GM18907 (cell line): ENCODE results near the gene XKR7.
"Not testable (repeated sequence)": the region's sequence is repeated elsewhere in the genome, so short reads cannot be mapped to it uniquely, and the experiment has no call there.

Experiments used
- ATAC-seq: cut with Tn5 transposase; IDR thresholded peaks from one replicate; pipeline ENCODE4 v1.9.1; 2021; ENCODE audit warnings: mild to moderate bottlenecking, moderate library complexity; ENCODE audit not compliant: unreplicated experiment

XKR7 gene

DNA sequence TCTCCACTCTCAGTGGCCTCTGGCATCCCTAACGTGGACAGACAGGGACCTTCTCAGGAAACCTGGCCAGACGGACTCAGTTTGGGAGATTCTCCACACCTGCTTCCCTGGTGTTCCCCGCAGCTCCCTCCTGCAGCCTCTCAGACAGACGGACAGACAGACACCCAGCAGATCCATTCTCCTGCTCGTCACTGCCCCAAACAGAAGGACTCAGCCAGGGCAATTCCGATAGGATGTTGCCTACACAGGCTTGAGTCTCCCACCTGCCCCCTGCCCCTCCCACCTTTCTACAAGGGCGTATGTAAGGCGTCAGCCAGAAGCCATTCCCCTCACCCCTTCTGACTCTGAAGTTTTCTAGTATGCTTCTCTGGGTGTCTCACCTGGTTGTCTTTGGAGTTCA lies 42.7 kb downstream of the XKR7 start:
- no peak for ATAC-seq

DNA sequence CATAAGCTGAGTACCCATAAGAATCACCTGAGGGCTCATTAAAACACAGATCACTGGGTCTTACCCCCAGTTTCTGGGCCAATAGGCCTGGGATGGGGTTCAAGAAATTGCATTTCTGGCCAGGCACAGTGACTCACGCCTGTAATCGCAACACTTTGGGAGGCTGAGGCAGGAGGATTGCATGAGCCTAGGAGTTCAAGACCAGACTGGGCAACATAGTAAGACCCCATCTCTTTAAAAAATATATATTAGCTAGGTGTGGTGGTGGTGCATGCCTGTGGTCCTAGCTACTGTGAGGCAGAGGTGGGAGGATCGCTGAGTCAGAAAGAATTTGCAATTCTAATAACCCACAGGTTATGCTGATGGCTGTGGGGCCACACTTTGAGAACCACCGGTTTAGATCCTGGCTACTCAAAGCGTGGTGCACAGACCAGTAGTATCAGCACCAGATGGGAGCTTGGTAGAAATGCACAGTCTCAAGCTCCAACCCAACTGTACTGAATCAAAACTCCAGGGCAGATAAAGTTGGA lies 44.3 kb downstream of the XKR7 start:
- no peak for ATAC-seq

- ATAC-seq = no peak
These were observed 45.4 kb downstream of the XKR7 start for GRCh38 chr20:32013326-32013725.

- no peak for ATAC-seq
These were observed 49.8 kb downstream of the XKR7 start for GRCh38 chr20:32017711-32018251.

DNA sequence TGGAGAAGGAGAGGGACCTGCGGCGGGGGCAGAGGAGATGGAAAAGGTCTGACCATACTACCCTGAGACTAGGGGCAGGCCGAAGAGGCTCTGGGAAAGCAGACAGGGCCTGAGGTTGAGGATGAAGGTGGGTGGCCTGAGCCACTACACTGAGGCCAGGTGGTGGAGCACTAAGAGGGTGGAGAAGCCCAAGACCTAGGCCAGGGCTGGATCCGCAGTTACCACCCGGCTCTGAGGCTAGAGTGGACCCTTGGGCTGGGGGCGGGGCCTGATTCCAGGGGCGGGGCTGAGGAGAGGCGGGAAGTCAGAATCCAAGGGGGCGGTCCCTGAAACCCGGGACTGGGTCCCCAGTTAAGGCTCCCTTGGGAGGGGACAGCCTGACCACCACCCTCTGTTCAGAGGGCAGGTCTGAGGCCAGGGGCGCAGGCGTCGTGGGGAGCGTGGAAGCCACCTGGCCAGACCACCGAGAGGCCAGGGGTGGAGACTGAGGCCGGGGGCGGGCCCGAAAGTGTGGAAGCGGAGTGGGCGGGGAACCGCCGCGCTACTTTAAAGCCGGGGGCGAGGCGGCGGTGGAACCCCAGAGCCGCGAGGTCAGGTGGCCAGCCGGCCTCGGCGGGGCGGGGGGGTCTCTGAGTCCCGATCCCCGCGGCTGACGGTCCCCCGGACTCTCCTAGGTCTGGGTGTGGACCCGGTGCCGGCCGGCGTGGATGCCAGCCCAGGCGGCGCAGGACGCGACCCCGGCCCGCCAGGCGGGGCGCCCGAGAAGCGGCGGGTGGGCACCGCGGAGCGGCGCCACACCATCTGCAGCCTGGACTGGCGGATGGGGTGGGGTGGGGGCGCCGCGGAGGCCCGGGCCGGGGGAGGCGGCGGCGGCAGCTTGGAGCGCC lies 50.6 kb downstream of the XKR7 start:
- ATAC-seq = no peak

GRCh38 chr20:32019156-32019510 lies 51.2 kb downstream of the XKR7 start:
- no peak for ATAC-seq

- no peak for ATAC-seq
These were observed 51.9 kb downstream of the XKR7 start for GRCh38 chr20:32019563-32020463.

DNA sequence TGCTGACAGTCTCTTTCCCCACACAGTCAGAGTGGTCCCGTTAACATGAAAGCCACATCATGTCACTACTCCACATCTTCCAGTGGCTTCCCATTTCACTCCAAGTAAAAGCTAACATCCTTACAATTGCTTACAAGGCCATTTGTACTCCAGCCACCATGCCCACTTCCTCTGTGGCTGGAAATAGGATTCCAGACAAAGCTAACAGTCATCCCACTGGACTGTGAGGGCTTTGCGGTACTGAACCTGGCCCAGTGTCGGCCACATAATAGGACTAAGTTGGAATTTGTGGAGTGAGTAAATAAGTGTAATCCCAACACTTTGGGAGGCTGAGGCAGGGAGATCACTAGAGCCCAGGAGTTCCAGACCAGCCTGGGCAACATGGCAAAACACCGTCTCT lies 53.1 kb downstream of the XKR7 start:
- no peak for ATAC-seq

DNA sequence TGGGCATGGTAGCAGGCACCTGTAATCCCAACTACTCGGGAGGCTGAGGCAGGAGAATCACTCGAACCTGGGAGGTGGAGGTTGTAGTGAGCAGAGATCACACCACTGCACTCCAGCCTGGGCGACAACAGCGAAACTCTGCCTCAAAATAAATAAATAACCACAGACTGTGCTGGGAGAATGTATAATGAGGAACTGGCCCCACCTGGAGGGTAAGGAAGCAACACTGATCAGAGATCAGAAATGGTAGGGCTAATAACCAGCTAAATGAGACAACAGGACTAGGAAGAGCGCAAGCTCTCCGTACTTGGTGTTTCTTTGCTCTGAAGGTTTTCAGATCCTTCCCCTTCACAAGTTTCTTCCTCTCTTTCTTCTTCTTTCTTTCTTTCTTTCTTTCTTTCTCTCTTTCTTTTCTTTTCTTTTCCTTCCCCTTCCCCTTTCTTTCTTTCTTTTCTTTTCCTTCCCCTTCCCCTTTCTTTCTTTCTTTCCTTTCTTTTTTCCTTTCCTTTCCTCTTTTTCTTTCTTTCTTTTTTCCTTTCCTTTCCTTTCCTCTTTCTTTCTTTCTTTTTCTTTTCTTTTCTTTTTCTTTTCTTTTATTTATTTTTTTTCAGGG lies 56.8 kb downstream of the XKR7 start:
- no peak for ATAC-seq

DNA sequence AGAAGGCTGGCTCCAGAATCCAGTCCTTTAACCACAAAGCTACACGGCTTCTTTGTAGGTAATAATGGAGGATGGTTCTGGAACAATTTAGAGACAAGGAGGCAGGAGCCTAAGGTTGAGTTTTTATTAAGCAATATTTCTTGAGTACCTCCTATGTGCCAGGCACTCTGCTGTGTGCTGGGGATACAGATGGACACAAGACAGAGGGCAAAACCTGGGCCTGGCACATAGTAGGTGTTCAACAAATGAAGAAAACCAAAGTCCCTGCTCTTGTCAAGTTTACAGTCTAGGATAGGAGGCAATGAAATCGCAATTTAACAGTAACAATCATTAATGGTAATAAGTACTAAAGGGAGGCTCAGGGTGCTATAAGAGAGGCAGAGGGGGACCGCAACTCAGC lies 59.7 kb downstream of the XKR7 start:
- no peak for ATAC-seq

GRCh38 chr20:32028647-32029372 lies 60.9 kb downstream of the XKR7 start:
- ATAC-seq = no peak

- no peak for ATAC-seq
These were observed 61.6 kb downstream of the XKR7 start for GRCh38 chr20:32029561-32029960.

- ATAC-seq = peak; percentile 46
These were observed 63.3 kb downstream of the XKR7 start for GRCh38 chr20:32031007-32031958.

GRCh38 chr20:32033316-32033715 lies 65.4 kb downstream of the XKR7 start:
- no peak for ATAC-seq

- not testable (repeated sequence) for ATAC-seq
These were observed 65.8 kb downstream of the XKR7 start for GRCh38 chr20:32033721-32034120.

- no peak for ATAC-seq
These were observed 66.9 kb downstream of the XKR7 start for GRCh38 chr20:32034581-32035425.

DNA sequence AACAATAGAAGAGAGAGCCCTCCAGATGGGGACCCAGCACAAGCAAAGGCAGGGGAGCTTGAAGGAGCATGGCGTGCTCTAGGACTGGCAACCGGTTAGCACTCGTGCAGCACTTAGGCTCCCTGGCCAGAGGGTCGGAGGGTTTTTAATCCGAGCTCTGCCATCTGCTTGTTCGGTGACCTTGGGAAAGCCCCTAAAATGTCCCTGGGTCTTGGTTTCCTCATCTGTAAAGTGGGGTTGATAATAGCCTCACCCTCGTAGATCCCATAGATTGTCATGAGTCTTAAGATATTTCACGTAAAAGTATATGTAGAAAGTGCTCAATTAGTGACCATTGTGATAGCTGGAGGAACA lies 67.5 kb downstream of the XKR7 start:
- ATAC-seq = no peak

DNA sequence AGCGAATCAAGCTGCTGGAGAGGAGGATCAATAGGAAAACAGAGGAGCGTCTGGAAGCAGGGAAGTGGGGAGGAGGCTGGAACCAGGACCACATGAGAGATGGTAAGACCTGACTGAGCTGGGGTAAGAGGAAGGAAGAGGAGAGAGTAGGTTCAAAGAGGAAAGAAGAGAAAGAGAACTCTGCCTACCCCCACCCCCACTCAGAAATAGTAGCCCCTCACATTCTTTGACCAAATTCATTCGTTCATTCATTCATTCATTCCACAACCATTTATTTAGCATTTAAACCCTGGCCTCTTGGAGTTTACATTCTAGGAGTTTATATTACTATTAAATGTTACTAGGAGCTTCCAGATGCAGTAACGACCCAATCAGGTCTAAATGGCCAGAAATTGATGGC lies 68.3 kb downstream of the XKR7 start:
- no peak for ATAC-seq
